ENCODE data around the gene TSHZ1. TPM values are rescaled to one million over a fixed set of nuclear protein-coding genes. Genes with fewer than 3 reads are reported as not detected.

TSHZ1 gene
- total and polyA plus RNA-seq, 9 donors: 27.9 to 109 (median 65.6) TPM

DNA sequence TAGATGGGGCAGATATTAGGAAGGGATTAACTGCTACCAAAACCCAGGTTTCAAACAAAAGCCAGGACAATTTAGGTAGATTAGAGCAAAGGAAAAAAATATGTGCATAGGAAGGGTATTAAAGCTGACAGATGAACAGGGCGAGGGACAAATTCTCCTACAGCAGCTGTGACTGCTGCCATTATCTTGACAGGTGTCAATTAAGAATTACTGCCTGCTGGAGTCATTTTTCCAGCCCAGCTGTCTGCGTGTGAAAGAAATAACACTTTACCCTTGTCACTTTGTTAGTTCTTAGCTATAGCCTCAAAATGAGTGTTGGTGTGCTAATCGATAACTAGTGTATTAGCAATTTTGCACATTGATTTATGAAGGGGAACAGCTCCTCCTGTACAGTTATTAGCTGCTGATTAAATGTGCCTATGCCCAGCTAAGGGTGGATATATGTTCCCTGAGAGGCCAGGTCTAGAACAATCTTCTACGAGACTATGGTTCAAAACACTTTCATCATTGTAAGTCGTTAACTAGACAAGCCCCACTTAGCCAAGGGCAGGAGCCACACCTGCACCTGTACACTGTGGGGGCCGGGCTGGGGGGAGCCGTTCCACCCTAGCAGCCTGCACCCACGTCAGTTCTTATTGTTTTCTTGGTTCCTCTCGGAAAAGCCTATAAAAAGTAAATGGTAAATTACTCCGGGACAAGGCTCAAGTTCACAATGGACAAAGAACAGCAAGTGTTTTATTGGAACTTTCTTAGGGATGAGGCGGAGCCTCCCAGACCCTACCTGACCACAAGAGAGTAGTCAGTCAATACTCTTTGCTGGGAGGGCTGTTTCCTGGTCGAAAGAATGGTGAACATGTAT lies 7.7 kb downstream of the TSHZ1 start:
- intact Hi-C loops (cut with DNase I): no loop called here
- no peak for DNase-seq

DNA sequence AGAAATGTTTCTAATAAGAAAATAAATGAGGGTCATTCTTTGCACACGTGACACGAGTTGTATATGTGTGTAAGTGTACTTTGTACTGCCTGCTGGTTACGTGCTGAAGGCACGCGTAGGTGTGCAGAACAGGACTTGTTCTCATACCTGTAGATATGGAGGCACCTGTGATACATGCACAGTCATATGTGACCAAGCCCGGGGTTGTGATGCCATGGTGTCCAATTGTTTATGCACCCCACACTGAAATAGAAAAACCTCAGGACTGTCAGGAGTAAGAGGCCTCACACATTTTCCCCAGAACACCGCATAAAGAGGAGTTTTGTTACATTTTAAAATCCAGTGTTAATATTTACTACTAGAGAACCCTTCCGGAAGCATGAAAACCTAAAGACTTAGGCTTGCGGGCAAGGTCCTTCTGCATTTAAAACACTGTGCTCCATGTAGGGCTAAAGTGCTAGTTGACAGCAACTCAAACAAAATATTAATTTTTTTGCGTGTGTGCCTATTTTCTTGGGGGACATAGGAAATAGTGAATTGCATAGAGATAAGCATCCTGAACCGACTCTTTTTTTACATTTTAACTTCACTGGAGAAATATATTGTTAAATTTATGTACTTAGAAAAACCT lies 9.3 kb downstream of the TSHZ1 start:
- Histone ChIP-seq H3K4me1 (ENCODE audit: insufficient read depth) (peaks cover 22% of the 10 kb centered on the region), H3K27ac (peak overlapping the region in 1 of 2 donors; percentile 66), H3K36me3 (no peaks in the 10 kb centered on the region), H3K27me3 (no peaks in the 10 kb centered on the region), H3K9me3 (no peaks in the 10 kb centered on the region), H3K4me3 (no peak overlapping the region)
- WGBS, 3 donors: 33 to 65% (median 44%) methylated on average over 11 of the region's 11 CpGs
- intact Hi-C loops (cut with DNase I): no loop called here
- TF ChIP-seq POLR2A (IDR thresholded peaks at IDR 0.05) (no peak), EP300 (IDR thresholded peaks at IDR 0.05) (no peak)
- TF ChIP-seq, protein P1, sequence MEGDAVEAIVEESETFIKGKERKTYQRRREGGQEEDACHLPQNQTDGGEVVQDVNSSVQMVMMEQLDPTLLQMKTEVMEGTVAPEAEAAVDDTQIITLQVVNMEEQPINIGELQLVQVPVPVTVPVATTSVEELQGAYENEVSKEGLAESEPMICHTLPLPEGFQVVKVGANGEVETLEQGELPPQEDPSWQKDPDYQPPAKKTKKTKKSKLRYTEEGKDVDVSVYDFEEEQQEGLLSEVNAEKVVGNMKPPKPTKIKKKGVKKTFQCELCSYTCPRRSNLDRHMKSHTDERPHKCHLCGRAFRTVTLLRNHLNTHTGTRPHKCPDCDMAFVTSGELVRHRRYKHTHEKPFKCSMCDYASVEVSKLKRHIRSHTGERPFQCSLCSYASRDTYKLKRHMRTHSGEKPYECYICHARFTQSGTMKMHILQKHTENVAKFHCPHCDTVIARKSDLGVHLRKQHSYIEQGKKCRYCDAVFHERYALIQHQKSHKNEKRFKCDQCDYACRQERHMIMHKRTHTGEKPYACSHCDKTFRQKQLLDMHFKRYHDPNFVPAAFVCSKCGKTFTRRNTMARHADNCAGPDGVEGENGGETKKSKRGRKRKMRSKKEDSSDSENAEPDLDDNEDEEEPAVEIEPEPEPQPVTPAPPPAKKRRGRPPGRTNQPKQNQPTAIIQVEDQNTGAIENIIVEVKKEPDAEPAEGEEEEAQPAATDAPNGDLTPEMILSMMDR (IDR thresholded peaks at IDR 0.05): no peak
- no peak for DNase-seq

More for the DNA sequence above, 7.7 kb downstream of the TSHZ1 start:
- Histone ChIP-seq H3K36me3 (no peaks in the 10 kb centered on the region), H3K27ac (peak overlapping the region in 1 of 2 donors; percentile 40), H3K4me3 (no peak overlapping the region), H3K9me3 (no peaks in the 10 kb centered on the region), H3K27me3 (no peaks in the 10 kb centered on the region), H3K4me1 (ENCODE audit: insufficient read depth) (peaks cover 22% of the 10 kb centered on the region)
- TF ChIP-seq, protein P1 (IDR thresholded peaks at IDR 0.05): no peak
- TF ChIP-seq EP300 (IDR thresholded peaks at IDR 0.05): no peak
- no peak for TF ChIP-seq POLR2A (IDR thresholded peaks at IDR 0.05)
- 63 to 80% (median 74%) methylated on average over 12 of the region's 12 CpGs for WGBS, 3 donors

DNA sequence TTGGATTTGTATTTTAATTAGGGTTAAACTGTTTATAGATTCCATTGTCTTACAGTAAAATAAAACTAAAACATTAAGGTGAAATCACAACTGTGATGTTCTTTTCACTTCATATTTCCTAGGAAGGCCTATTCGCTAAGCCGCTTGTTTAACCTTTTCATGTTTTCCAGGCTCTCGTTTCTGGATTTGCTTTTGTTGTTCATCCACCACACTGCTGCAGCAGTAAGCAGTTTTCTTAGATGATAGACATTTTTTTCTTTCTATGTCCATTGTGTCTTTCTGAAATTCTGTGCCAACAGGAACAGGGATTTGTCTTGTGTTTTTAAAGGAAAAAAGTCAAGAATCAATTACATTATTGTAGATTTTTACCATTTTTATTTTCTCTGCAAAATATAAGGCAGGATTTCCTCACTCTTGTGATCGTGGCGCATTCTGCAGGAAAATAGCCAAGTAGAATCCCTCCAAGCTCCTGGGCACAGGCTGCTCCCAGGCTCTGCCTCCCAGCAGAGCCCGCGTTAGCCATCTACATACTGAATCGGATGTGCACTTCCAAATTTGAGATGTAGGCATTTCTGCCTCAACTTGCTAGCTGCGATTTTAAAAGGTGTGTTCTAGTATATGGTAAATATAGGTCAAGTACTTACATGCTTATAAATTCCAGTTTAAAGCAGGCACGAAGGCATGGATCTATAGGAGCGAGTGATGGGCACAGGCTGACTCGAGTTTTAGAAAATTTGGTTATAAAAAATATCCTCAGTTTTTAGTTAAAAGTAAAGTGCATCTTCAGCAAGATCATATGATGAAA lies 10.2 kb downstream of the TSHZ1 start:
- H3K4me1 ChIP-seq (ENCODE audit: insufficient read depth): peaks cover 26% of the 10 kb centered on the region
- H3K4me3 ChIP-seq: no peak overlapping the region
- WGBS, 3 donors: 19 to 44% (median 21%) methylated on average over 12 of the region's 12 CpGs
- no peaks in the 10 kb centered on the region for H3K9me3 ChIP-seq
- TF ChIP-seq EP300 (IDR thresholded peaks at IDR 0.05) (no peak), POLR2A (IDR thresholded peaks at IDR 0.05) (no peak)
- TF ChIP-seq, protein P1 (IDR thresholded peaks at IDR 0.05): no peak
- DNase-seq: no peak
- no peaks in the 10 kb centered on the region for H3K27me3 ChIP-seq
- intact Hi-C loops (cut with DNase I): no loop called here
- H3K27ac ChIP-seq: peak overlapping the region in 1 of 2 donors; percentile 66
- no peaks in the 10 kb centered on the region for H3K36me3 ChIP-seq

DNA sequence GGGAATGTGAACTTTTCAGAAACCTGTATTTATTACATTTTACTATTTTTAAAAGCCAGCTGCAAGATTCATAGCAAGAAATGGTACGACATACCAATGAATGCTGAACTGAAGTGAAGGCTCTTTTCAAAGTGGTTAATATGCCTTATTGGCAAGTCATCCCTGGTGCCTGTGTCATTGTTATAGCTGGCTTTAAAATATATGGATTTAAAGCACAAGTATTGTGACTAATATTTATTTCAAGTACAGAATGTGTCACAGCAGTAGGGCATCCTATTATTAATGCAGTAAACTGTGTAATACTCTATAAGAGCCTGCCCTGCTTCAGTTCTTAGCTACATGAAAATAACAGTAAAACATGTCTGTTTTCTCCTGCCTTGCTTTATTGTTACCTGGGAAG lies 10.8 kb downstream of the TSHZ1 start:
- WGBS, 3 donors: 11 to 30% (median 28%) methylated on average over 1 of the region's 1 CpG
- Histone ChIP-seq H3K4me3 (no peak overlapping the region), H3K4me1 (ENCODE audit: insufficient read depth) (peaks cover 27% of the 10 kb centered on the region), H3K27me3 (no peaks in the 10 kb centered on the region), H3K9me3 (no peaks in the 10 kb centered on the region), H3K27ac (peak overlapping the region in 1 of 2 donors; percentile 66), H3K36me3 (no peaks in the 10 kb centered on the region)
- TF ChIP-seq EP300 (IDR thresholded peaks at IDR 0.05): no peak
- no peak for TF ChIP-seq POLR2A (IDR thresholded peaks at IDR 0.05)
- TF ChIP-seq, protein P1 (IDR thresholded peaks at IDR 0.05): no peak
- DNase-seq: no peak
- intact Hi-C loops (cut with DNase I): no loop called here
